Measurements from ENCODE around the gene DTX1.

DTX1 gene

GRCh38 chr12:113128802-113129663 lies 72.5 kb downstream of the DTX1 start:
- in situ Hi-C loops (cut with HindIII; ENCODE audit: low sequenced_read_pairs), result no loop called here
- no peak for TF ChIP-seq CTCF (IDR thresholded peaks at IDR 0.05; ENCODE audit: low read depth, low read length)
- no peak overlapping the region for H3K4me3 ChIP-seq (ENCODE audit: low read depth, low read length)
- no peak for DNase-seq (ENCODE audit: low read depth, low spot score)

- in situ Hi-C loops (cut with HindIII; ENCODE audit: low sequenced_read_pairs), result no loop called here
- no peak for TF ChIP-seq CTCF (IDR thresholded peaks at IDR 0.05; ENCODE audit: low read depth, low read length)
- no peak for DNase-seq (ENCODE audit: low read depth, low spot score)
- no peak overlapping the region for H3K4me3 ChIP-seq (ENCODE audit: low read depth, low read length)
These were observed 73.3 kb downstream of the DTX1 start for GRCh38 chr12:113129664-113130456.

- DNase-seq (ENCODE audit: low read depth, low spot score), result no peak
- peak; percentile 13 for TF ChIP-seq CTCF (IDR thresholded peaks at IDR 0.05; ENCODE audit: low read depth, low read length)
- H3K4me3 ChIP-seq (ENCODE audit: low read depth, low read length), result no peak overlapping the region
- in situ Hi-C loops (cut with HindIII; ENCODE audit: low sequenced_read_pairs), result no loop called here
These were observed 74.1 kb downstream of the DTX1 start for GRCh38 chr12:113130457-113131135.

- DNase-seq (ENCODE audit: low read depth, low spot score), result no peak
These were observed 75.0 kb downstream of the DTX1 start for GRCh38 chr12:113131556-113131955.

GRCh38 chr12:113133036-113133435 lies 76.5 kb downstream of the DTX1 start:
- H3K4me3 ChIP-seq (ENCODE audit: low read depth, low read length), result no peak overlapping the region
- no peak for TF ChIP-seq CTCF (IDR thresholded peaks at IDR 0.05; ENCODE audit: low read depth, low read length)
- DNase-seq (ENCODE audit: low read depth, low spot score), result no peak
- in situ Hi-C loops (cut with HindIII; ENCODE audit: low sequenced_read_pairs), result no loop called here

More at GRCh38 chr12:113131556-113131955, 75.0 kb downstream of the DTX1 start:
- in situ Hi-C loops (cut with HindIII; ENCODE audit: low sequenced_read_pairs), result no loop called here
- no peak overlapping the region for H3K4me3 ChIP-seq (ENCODE audit: low read depth, low read length)
- no peak for TF ChIP-seq CTCF (IDR thresholded peaks at IDR 0.05; ENCODE audit: low read depth, low read length)

- H3K4me3 ChIP-seq (ENCODE audit: low read depth, low read length), result no peak overlapping the region
- TF ChIP-seq CTCF (IDR thresholded peaks at IDR 0.05; ENCODE audit: low read depth, low read length), result no peak
- in situ Hi-C loops (cut with HindIII; ENCODE audit: low sequenced_read_pairs), result no loop called here
- no peak for DNase-seq (ENCODE audit: low read depth, low spot score)
These were observed 77.1 kb downstream of the DTX1 start for GRCh38 chr12:113133666-113134065.

Measured in astrocyte of the spinal cord (primary cell).